Epidermal melanocyte (primary cell): ENCODE results near the gene GADD45A.
"Not testable (repeated sequence)": the region's sequence is repeated elsewhere in the genome, so short reads cannot be mapped to it uniquely, and the experiment has no call there.

Source experiments
- DNase-seq: peaks from one replicate; pipeline ENCODE4 v3.0.0; 2011; ENCODE audit warnings: low spot score; ENCODE audit not compliant: insufficient read length

Gene GADD45A

GRCh38 chr1:67685067-67685557 lies at the start of gene GADD45A:
Gene GADD45A (plus strand): TSS chr1:67685201. CDS start chr1:67685495, 294 bp downstream.
- DNase-seq, result peak; percentile 95

GRCh38 chr1:67636146-67636545 lies 48.9 kb upstream of the GADD45A start:
- no peak for DNase-seq

- no peak for DNase-seq
Measured at GRCh38 chr1:67639361-67639760, 45.6 kb upstream of the GADD45A start.

GRCh38 chr1:67642629-67643028 lies 42.4 kb upstream of the GADD45A start:
- no peak for DNase-seq

GRCh38 chr1:67644566-67644965 lies 40.4 kb upstream of the GADD45A start:
- no peak for DNase-seq

GRCh38 chr1:67645495-67646144 lies 39.4 kb upstream of the GADD45A start:
- DNase-seq, result no peak

GRCh38 chr1:67646145-67647035 lies 38.6 kb upstream of the GADD45A start:
- no peak for DNase-seq

GRCh38 chr1:67647036-67647798 lies 37.8 kb upstream of the GADD45A start:
- DNase-seq, result no peak

GRCh38 chr1:67647814-67648358 lies 37.1 kb upstream of the GADD45A start:
- no peak for DNase-seq

GRCh38 chr1:67648582-67649326 lies 36.2 kb upstream of the GADD45A start:
- DNase-seq, result no peak

GRCh38 chr1:67650061-67650460 lies 34.9 kb upstream of the GADD45A start:
- DNase-seq, result no peak

GRCh38 chr1:67651031-67651430 lies 34.0 kb upstream of the GADD45A start:
- DNase-seq, result no peak

- DNase-seq, result no peak
Measured at GRCh38 chr1:67652800-67653199, 32.2 kb upstream of the GADD45A start.

GRCh38 chr1:67653304-67653703 lies 31.7 kb upstream of the GADD45A start:
- DNase-seq, result no peak

GRCh38 chr1:67655581-67655980 lies 29.4 kb upstream of the GADD45A start:
- no peak for DNase-seq

GRCh38 chr1:67657152-67657551 lies 27.8 kb upstream of the GADD45A start:
- not testable (repeated sequence) for DNase-seq

GRCh38 chr1:67659229-67659628 lies 25.8 kb upstream of the GADD45A start:
- DNase-seq, result no peak

GRCh38 chr1:67662884-67663283 lies 22.1 kb upstream of the GADD45A start:
- no peak for DNase-seq

GRCh38 chr1:67664048-67664447 lies 21.0 kb upstream of the GADD45A start:
- DNase-seq, result no peak

- DNase-seq, result not testable (repeated sequence)
Measured at GRCh38 chr1:67665307-67665706, 19.7 kb upstream of the GADD45A start.

GRCh38 chr1:67666636-67667035 lies 18.4 kb upstream of the GADD45A start:
- DNase-seq, result no peak
